ENCODE data around the gene ADAMTS12. TPM values are rescaled to one million over a fixed set of nuclear protein-coding genes. Genes with fewer than 3 reads are reported as not detected.

Gene ADAMTS12
- total RNA-seq, 2 donors from 2014 or later: 0.43 to 1.7 TPM

GRCh38 chr5:33933723-33934169, 42.0 kb upstream of the ADAMTS12 start:
- TF ChIP-seq CTCF (IDR thresholded peaks at IDR 0.05): no peak
- peaks cover 5 to 18% of the 10 kb centered on the region in 2 donors for H3K27me3 ChIP-seq
- H3K4me3 ChIP-seq: no peak overlapping the region
- H3K4me1 ChIP-seq: peaks cover 0 to 15% of the 10 kb centered on the region in 2 donors
- no peaks in the 10 kb centered on the region for H3K9me3 ChIP-seq
- H3K36me3 ChIP-seq: no peaks in the 10 kb centered on the region
- no peak for DNase-seq (ENCODE audit: low spot score)
- H3K27ac ChIP-seq: no peak overlapping the region

- Histone ChIP-seq H3K4me3 (no peak overlapping the region), H3K36me3 (no peaks in the 10 kb centered on the region), H3K9me3 (no peaks in the 10 kb centered on the region), H3K4me1 (peaks cover 0 to 5% of the 10 kb centered on the region in 2 donors), H3K27me3 (no peaks in the 10 kb centered on the region), H3K27ac (no peak overlapping the region)
- DNase-seq (ENCODE audit: low spot score): no peak
- TF ChIP-seq CTCF (IDR thresholded peaks at IDR 0.05): no peak
Measured at GRCh38 chr5:33931136-33931535, 39.3 kb upstream of the ADAMTS12 start.

- H3K27me3 ChIP-seq: no peaks in the 10 kb centered on the region
- no peak for TF ChIP-seq CTCF (IDR thresholded peaks at IDR 0.05)
- no peak for DNase-seq (ENCODE audit: low spot score)
- no peak overlapping the region for H3K4me3 ChIP-seq
- no peak overlapping the region for H3K27ac ChIP-seq
- no peaks in the 10 kb centered on the region for H3K4me1 ChIP-seq
- no peaks in the 10 kb centered on the region for H3K36me3 ChIP-seq
- H3K9me3 ChIP-seq: no peaks in the 10 kb centered on the region
Measured at GRCh38 chr5:33929925-33930690, 38.3 kb upstream of the ADAMTS12 start.

GRCh38 chr5:33928283-33928682, 36.5 kb upstream of the ADAMTS12 start:
- DNase-seq (ENCODE audit: low spot score): no peak
- Histone ChIP-seq H3K27me3 (no peaks in the 10 kb centered on the region), H3K9me3 (no peaks in the 10 kb centered on the region), H3K27ac (no peak overlapping the region), H3K4me1 (no peaks in the 10 kb centered on the region), H3K4me3 (no peak overlapping the region), H3K36me3 (no peaks in the 10 kb centered on the region)
- TF ChIP-seq CTCF (IDR thresholded peaks at IDR 0.05): no peak

GRCh38 chr5:33927685-33928084, 35.9 kb upstream of the ADAMTS12 start:
- no peak for TF ChIP-seq CTCF (IDR thresholded peaks at IDR 0.05)
- H3K36me3 ChIP-seq: no peaks in the 10 kb centered on the region
- DNase-seq (ENCODE audit: low spot score): no peak
- no peak overlapping the region for H3K27ac ChIP-seq
- H3K9me3 ChIP-seq: no peaks in the 10 kb centered on the region
- no peaks in the 10 kb centered on the region for H3K27me3 ChIP-seq
- H3K4me3 ChIP-seq: no peak overlapping the region
- H3K4me1 ChIP-seq: no peaks in the 10 kb centered on the region

- no peak overlapping the region for H3K4me3 ChIP-seq
- H3K4me1 ChIP-seq: no peaks in the 10 kb centered on the region
- no peak for TF ChIP-seq CTCF (IDR thresholded peaks at IDR 0.05)
- no peaks in the 10 kb centered on the region for H3K36me3 ChIP-seq
- H3K9me3 ChIP-seq: no peaks in the 10 kb centered on the region
- no peaks in the 10 kb centered on the region for H3K27me3 ChIP-seq
- H3K27ac ChIP-seq: no peak overlapping the region
- DNase-seq (ENCODE audit: low spot score): no peak
Measured at GRCh38 chr5:33925278-33925677, 33.5 kb upstream of the ADAMTS12 start.
